Stimulated activated memory B cell treated with anti-CD40 and anti-IgM and Interleukin-4, amounts not matched to agents 10 μg/mL and 1 μg/mL and 100 μg/mL, for 72 hours (primary cell): ENCODE results near the gene FBXL22.

ENCODE experiments used
- ATAC-seq: fragments of 150-1000 bp; cut with Tn5 transposase; 2 replicates; pipeline ENCODE4 v1.10.0; 2021
- H3K27ac Mint-ChIP-seq: one replicate; pipeline ENCODE4 v1.8.0; 2022; ENCODE audit warnings: mild to moderate bottlenecking, mixed read lengths
- H3K27me3 Mint-ChIP-seq: one replicate; pipeline ENCODE4 v1.8.0; 2022; ENCODE audit warnings: mixed read lengths
- H3K36me3 Mint-ChIP-seq: one replicate; pipeline ENCODE4 v1.8.0; 2022; ENCODE audit warnings: mixed read lengths
- H3K4me1 Mint-ChIP-seq: one replicate; pipeline ENCODE4 v1.8.0; 2022; ENCODE audit warnings: mixed read lengths
- H3K4me3 Mint-ChIP-seq: one replicate; pipeline ENCODE4 v1.8.0; 2022; ENCODE audit warnings: mild to moderate bottlenecking, moderate library complexity, mixed read lengths
- H3K9me3 Mint-ChIP-seq: one replicate; pipeline ENCODE4 v1.8.0; 2022; ENCODE audit warnings: mixed read lengths

The FBXL22 gene

GRCh38 chr15:63582179-63582578 is 15.0 kb upstream of the FBXL22 start:
- H3K27me3 Mint-ChIP-seq = no peaks in the 10 kb centered on the region
- peaks cover 60% of the 10 kb centered on the region for H3K36me3 Mint-ChIP-seq
- ATAC-seq = no peak
- peak overlapping the region; percentile 50 for H3K27ac Mint-ChIP-seq
- no peaks in the 10 kb centered on the region for H3K9me3 Mint-ChIP-seq
- no peak overlapping the region for H3K4me3 Mint-ChIP-seq
- peaks cover 20% of the 10 kb centered on the region for H3K4me1 Mint-ChIP-seq

- no peak overlapping the region for H3K4me3 Mint-ChIP-seq
- peak overlapping the region; percentile 50 for H3K27ac Mint-ChIP-seq
- H3K9me3 Mint-ChIP-seq = no peaks in the 10 kb centered on the region
- peaks cover 20% of the 10 kb centered on the region for H3K4me1 Mint-ChIP-seq
- peaks cover 60% of the 10 kb centered on the region for H3K36me3 Mint-ChIP-seq
- H3K27me3 Mint-ChIP-seq = no peaks in the 10 kb centered on the region
- ATAC-seq = no peak
These were observed 14.3 kb upstream of the FBXL22 start for GRCh38 chr15:63582718-63583426.

GRCh38 chr15:63586790-63587189 is 10.4 kb upstream of the FBXL22 start:
- H3K9me3 Mint-ChIP-seq = no peaks in the 10 kb centered on the region
- H3K36me3 Mint-ChIP-seq = peaks cover 80% of the 10 kb centered on the region
- H3K4me1 Mint-ChIP-seq = peaks cover 7% of the 10 kb centered on the region
- H3K27ac Mint-ChIP-seq = no peak overlapping the region
- no peak for ATAC-seq
- no peaks in the 10 kb centered on the region for H3K27me3 Mint-ChIP-seq
- no peak overlapping the region for H3K4me3 Mint-ChIP-seq

GRCh38 chr15:63587527-63587926 is 9.7 kb upstream of the FBXL22 start:
- H3K36me3 Mint-ChIP-seq = peaks cover 78% of the 10 kb centered on the region
- H3K27me3 Mint-ChIP-seq = no peaks in the 10 kb centered on the region
- H3K4me1 Mint-ChIP-seq = peaks cover 3% of the 10 kb centered on the region
- no peaks in the 10 kb centered on the region for H3K9me3 Mint-ChIP-seq
- no peak for ATAC-seq
- H3K4me3 Mint-ChIP-seq = no peak overlapping the region
- no peak overlapping the region for H3K27ac Mint-ChIP-seq

- H3K4me1 Mint-ChIP-seq = peaks cover 8% of the 10 kb centered on the region
- no peaks in the 10 kb centered on the region for H3K27me3 Mint-ChIP-seq
- ATAC-seq = no peak
- H3K36me3 Mint-ChIP-seq = peaks cover 73% of the 10 kb centered on the region
- no peaks in the 10 kb centered on the region for H3K9me3 Mint-ChIP-seq
- no peak overlapping the region for H3K4me3 Mint-ChIP-seq
- no peak overlapping the region for H3K27ac Mint-ChIP-seq
These were observed 8.4 kb upstream of the FBXL22 start for GRCh38 chr15:63588826-63589225.

- H3K36me3 Mint-ChIP-seq = peaks cover 51% of the 10 kb centered on the region
- H3K4me3 Mint-ChIP-seq = no peak overlapping the region
- H3K27me3 Mint-ChIP-seq = no peaks in the 10 kb centered on the region
- ATAC-seq = peak; percentile 39
- H3K9me3 Mint-ChIP-seq = no peaks in the 10 kb centered on the region
- H3K4me1 Mint-ChIP-seq = peaks cover 55% of the 10 kb centered on the region
- peak overlapping the region; percentile 82 for H3K27ac Mint-ChIP-seq
These were observed 3.2 kb upstream of the FBXL22 start for GRCh38 chr15:63593705-63594671.

GRCh38 chr15:63595065-63595464 is 2.1 kb upstream of the FBXL22 start:
- H3K27ac Mint-ChIP-seq = peak overlapping the region; percentile 82
- H3K4me1 Mint-ChIP-seq = peaks cover 65% of the 10 kb centered on the region
- H3K9me3 Mint-ChIP-seq = no peaks in the 10 kb centered on the region
- H3K36me3 Mint-ChIP-seq = peaks cover 41% of the 10 kb centered on the region
- no peak for ATAC-seq
- H3K27me3 Mint-ChIP-seq = no peaks in the 10 kb centered on the region
- no peak overlapping the region for H3K4me3 Mint-ChIP-seq

GRCh38 chr15:63595688-63596087 is 1.5 kb upstream of the FBXL22 start:
- H3K4me3 Mint-ChIP-seq = no peak overlapping the region
- ATAC-seq = no peak
- peak overlapping the region; percentile 82 for H3K27ac Mint-ChIP-seq
- H3K36me3 Mint-ChIP-seq = peaks cover 34% of the 10 kb centered on the region
- H3K9me3 Mint-ChIP-seq = no peaks in the 10 kb centered on the region
- H3K4me1 Mint-ChIP-seq = peaks cover 68% of the 10 kb centered on the region
- H3K27me3 Mint-ChIP-seq = no peaks in the 10 kb centered on the region

GRCh38 chr15:63596676-63597037 is 530 bp upstream of the FBXL22 start:
- Mint-ChIP-seq H3K27me3 (no peaks in the 10 kb centered on the region), H3K9me3 (no peaks in the 10 kb centered on the region), H3K36me3 (peaks cover 25% of the 10 kb centered on the region), H3K27ac (peak overlapping the region; percentile 82), H3K4me3 (peak overlapping the region; percentile 16), H3K4me1 (peaks cover 70% of the 10 kb centered on the region)
- no peak for ATAC-seq

- no peak overlapping the region for H3K4me3 Mint-ChIP-seq
These were observed 634 bp downstream of the FBXL22 start for GRCh38 chr15:63597821-63598220.

GRCh38 chr15:63598473-63599400 is 1.6 kb downstream of the FBXL22 start:
- Mint-ChIP-seq H3K27ac (peak overlapping the region; percentile 82), H3K27me3 (no peaks in the 10 kb centered on the region), H3K36me3 (peaks cover 14% of the 10 kb centered on the region), H3K4me1 (peaks cover 83% of the 10 kb centered on the region), H3K4me3 (peak overlapping the region; percentile 82), H3K9me3 (no peaks in the 10 kb centered on the region)
- ATAC-seq = no peak

More at GRCh38 chr15:63597821-63598220, 634 bp downstream of the FBXL22 start:
- peaks cover 82% of the 10 kb centered on the region for H3K4me1 Mint-ChIP-seq
- H3K36me3 Mint-ChIP-seq = peaks cover 22% of the 10 kb centered on the region
- no peaks in the 10 kb centered on the region for H3K9me3 Mint-ChIP-seq
- no peaks in the 10 kb centered on the region for H3K27me3 Mint-ChIP-seq
- peak overlapping the region; percentile 82 for H3K27ac Mint-ChIP-seq
- ATAC-seq = no peak

GRCh38 chr15:63599401-63600000 is 2.3 kb downstream of the FBXL22 start:
- Mint-ChIP-seq H3K27me3 (no peaks in the 10 kb centered on the region), H3K36me3 (peaks cover 9% of the 10 kb centered on the region), H3K9me3 (no peaks in the 10 kb centered on the region), H3K4me1 (peaks cover 75% of the 10 kb centered on the region), H3K4me3 (peak overlapping the region; percentile 82), H3K27ac (peak overlapping the region; percentile 82)
- ATAC-seq = peak; percentile 46

GRCh38 chr15:63600001-63600615 is 2.9 kb downstream of the FBXL22 start:
- ATAC-seq = peak; percentile 1
- Mint-ChIP-seq H3K27ac (peak overlapping the region; percentile 82), H3K36me3 (peaks cover 3% of the 10 kb centered on the region), H3K27me3 (no peaks in the 10 kb centered on the region), H3K4me3 (peak overlapping the region; percentile 82), H3K9me3 (no peaks in the 10 kb centered on the region), H3K4me1 (peaks cover 72% of the 10 kb centered on the region)

- Mint-ChIP-seq H3K27me3 (no peaks in the 10 kb centered on the region), H3K9me3 (no peaks in the 10 kb centered on the region), H3K36me3 (no peaks in the 10 kb centered on the region), H3K27ac (peak overlapping the region; percentile 82), H3K4me1 (peaks cover 72% of the 10 kb centered on the region), H3K4me3 (peak overlapping the region; percentile 92)
- peak; percentile 88 for ATAC-seq
These were observed 3.4 kb downstream of the FBXL22 start for GRCh38 chr15:63600616-63601025.
